Gastrocnemius medialis (tissue), 4 donors: Measurements from ENCODE around the gene RASA3. TPM values are rescaled to one million over a fixed set of nuclear protein-coding genes. Genes with fewer than 3 reads are reported as not detected.

Source experiments
- ATAC-seq, 2 donors: fragments of 150-250 bp; one replicate each; pipeline ENCODE4 v1.9.1; 2016
- DNase-seq, 2 donors: peaks; one replicate each; pipeline ENCODE4 v3.0.0-alpha.2; 2019
- H3K27ac ChIP-seq, 4 donors: fragments of 200-600 bp; sonication (generic); 1 replicate in 1 of 4; 2 replicates in 3 of 4; pipeline ENCODE4 v1.5.1; 2016 to 2018; ENCODE audit warnings: mild to moderate bottlenecking in 2 of 4, moderate library complexity in 1 of 4
- H3K27me3 ChIP-seq, 3 donors: fragments of 200-600 bp; sonication (generic) in 2 of 3; 1 replicate in 1 of 3; 2 replicates in 2 of 3; pipeline versions ENCODE4 v1.5.1 to v1.6.0; 2016 to 2019; ENCODE audit warnings: mild to moderate bottlenecking in 1 of 3, moderate library complexity in 1 of 3
- H3K36me3 ChIP-seq, 2 donors: fragments of 200-600 bp; sonication (generic) in 1 of 2; one replicate each; pipeline ENCODE4 v1.5.1; 2017 to 2018
- H3K4me1 ChIP-seq, 2 donors: fragments of 200-600 bp; sonication (generic) in 1 of 2; one replicate each; pipeline ENCODE4 v1.5.1; 2016 to 2017; ENCODE audit warnings: mild to moderate bottlenecking in 2 of 2
- H3K4me3 ChIP-seq, 4 donors: fragments of 200-600 bp; sonication (generic) in 3 of 4; 1 replicate in 1 of 4; 2 replicates in 3 of 4; pipeline ENCODE4 v1.5.1; 2016 to 2019; ENCODE audit warnings: mild to moderate bottlenecking in 2 of 4
- H3K9me3 ChIP-seq, 3 donors: fragments of 200-600 bp; sonication (generic) in 2 of 3; 1 replicate in 1 of 3; 2 replicates in 2 of 3; pipeline ENCODE4 v1.5.1; 2016 to 2019
- CTCF ChIP-seq, 5 experiments: fragments of 450-650 bp in 3 of 5; fragments of 200-600 bp in 2 of 5; sonication (generic) in 2 of 5; IDR thresholded peaks in 4 of 5; conservative IDR thresholded peaks in 1 of 5; 1 replicate in 4 of 5; 2 replicates in 1 of 5; pipeline ENCODE4 v1.5.1; 2016 to 2019; ENCODE audit warnings: antibody characterized with exemption in 5 of 5, mild to moderate bottlenecking in 3 of 5, moderate library complexity in 3 of 5
- POLR2A ChIP-seq, 2 donors: fragments of 450-650 bp; IDR thresholded peaks; one replicate each; pipeline ENCODE4 v1.6.1; 2017; ENCODE audit warnings: antibody characterized with exemption in 2 of 2, mild to moderate bottlenecking in 2 of 2, moderate library complexity in 2 of 2
- in situ Hi-C, 4 donors: fragments of 200-750 bp; cut with MboI; loops; one replicate each; pipeline versions ENCODE4 v1.15.0 to v1.8.0; 2017; ENCODE audit warnings: low sequenced_read_pairs in 4 of 4
- intact Hi-C: fragments of 100-400 bp; cut with DNase I; formaldehyde crosslinking; loops from one replicate; pipeline ENCODE4 v1.15.1; 2023; ENCODE audit warnings: low total_unique reads
- total RNA-seq, 4 donors: library from RNA; depleted of rRNA; stranded (reverse); fragments of >200 nt; gene quantifications; one replicate each; pipeline versions ENCODE4 v1.1.0 to v1.2.3, GENCODE V29; 2016

Gene RASA3
- total RNA-seq, 4 donors from 2014 or later = 3.4 to 22.2 (median 10.8) TPM

GRCh38 chr13:114143806-114144605 is 11.6 kb upstream of the RASA3 start:
- H3K9me3 ChIP-seq = no peaks in the 10 kb centered on the region
- intact Hi-C loops (no loop called here), in situ Hi-C loops (no loop called here)

GRCh38 chr13:114142640-114143490 is 10.4 kb upstream of the RASA3 start:
- Histone ChIP-seq H3K27ac (peak overlapping the region in 3 of 4 donors; percentile 52 to 73 (median 55)), H3K27me3 (no peaks in the 10 kb centered on the region), H3K4me3 (no peak overlapping the region), H3K36me3 (no peaks in the 10 kb centered on the region), H3K4me1 (peaks cover 0 to 13% of the 10 kb centered on the region in 2 donors), H3K9me3 (no peaks in the 10 kb centered on the region)
- ATAC-seq = peak; percentile 73 to 94
- in situ Hi-C loops = no loop called here
- intact Hi-C loops = no loop called here
- DNase-seq = peak in 1 of 2 donors; percentile 46
- no peak for TF ChIP-seq POLR2A (IDR thresholded peaks at IDR 0.05)
- no peak for TF ChIP-seq CTCF (IDR thresholded peaks at IDR 0.05 in 4 of 5, conservative IDR thresholded peaks at IDR 0.05 in 1 of 5)

More at GRCh38 chr13:114143806-114144605, 11.6 kb upstream of the RASA3 start:
- Histone ChIP-seq H3K36me3 (no peaks in the 10 kb centered on the region), H3K27ac (peak overlapping the region in 3 of 4 donors; percentile 52 to 73 (median 55)), H3K27me3 (no peaks in the 10 kb centered on the region), H3K4me3 (no peak overlapping the region), H3K4me1 (peaks cover 0 to 13% of the 10 kb centered on the region in 2 donors)
- DNase-seq (no peak), ATAC-seq (no peak)
- no peak for TF ChIP-seq POLR2A (IDR thresholded peaks at IDR 0.05)
- TF ChIP-seq CTCF (IDR thresholded peaks at IDR 0.05 in 4 of 5, conservative IDR thresholded peaks at IDR 0.05 in 1 of 5) = no peak

- Histone ChIP-seq H3K36me3 (no peaks in the 10 kb centered on the region), H3K4me3 (no peak overlapping the region), H3K9me3 (no peaks in the 10 kb centered on the region), H3K27ac (no peak overlapping the region), H3K27me3 (no peaks in the 10 kb centered on the region), H3K4me1 (peaks cover 0 to 13% of the 10 kb centered on the region in 2 donors)
- no peak for DNase-seq
- TF ChIP-seq POLR2A (IDR thresholded peaks at IDR 0.05) (no peak), CTCF (IDR thresholded peaks at IDR 0.05 in 4 of 5, conservative IDR thresholded peaks at IDR 0.05 in 1 of 5) (no peak)
- in situ Hi-C loops = no loop called here
- intact Hi-C loops = no loop called here
- no peak for ATAC-seq
Measured at GRCh38 chr13:114142137-114142550, 9.7 kb upstream of the RASA3 start.

- no peak for TF ChIP-seq CTCF (IDR thresholded peaks at IDR 0.05 in 4 of 5, conservative IDR thresholded peaks at IDR 0.05 in 1 of 5)
- no peak for TF ChIP-seq POLR2A (IDR thresholded peaks at IDR 0.05)
- no peak for ATAC-seq
- no peaks in the 10 kb centered on the region for H3K9me3 ChIP-seq
- DNase-seq = no peak
- H3K27me3 ChIP-seq = no peaks in the 10 kb centered on the region
- H3K36me3 ChIP-seq = no peaks in the 10 kb centered on the region
- H3K27ac ChIP-seq = no peak overlapping the region
- intact Hi-C loops = no loop called here
- H3K4me3 ChIP-seq = no peak overlapping the region
- in situ Hi-C loops = no loop called here
- peaks cover 0 to 13% of the 10 kb centered on the region in 2 donors for H3K4me1 ChIP-seq
Measured at GRCh38 chr13:114141261-114141996, 9.0 kb upstream of the RASA3 start.
